Daoy (cell line): Measurements from ENCODE around the gene PPP1R8. TPM values are rescaled to one million over a fixed set of nuclear protein-coding genes. Genes with fewer than 3 reads are reported as not detected.

ENCODE experiments used
- DNase-seq: peaks from one replicate; pipeline ENCODE4 v3.0.0-alpha.2; 2015; ENCODE audit warnings: low read depth
- total RNA-seq: library from RNA; depleted of rRNA; stranded (reverse); fragments of >200 nt; shearing (Covaris generic); gene quantifications from 2 replicates; pipeline ENCODE4 v1.2.3, GENCODE V29; 2014; rRNA removed

The PPP1R8 gene
- total RNA-seq, 1 experiment from 2014 or later: 53.6 TPM

DNA sequence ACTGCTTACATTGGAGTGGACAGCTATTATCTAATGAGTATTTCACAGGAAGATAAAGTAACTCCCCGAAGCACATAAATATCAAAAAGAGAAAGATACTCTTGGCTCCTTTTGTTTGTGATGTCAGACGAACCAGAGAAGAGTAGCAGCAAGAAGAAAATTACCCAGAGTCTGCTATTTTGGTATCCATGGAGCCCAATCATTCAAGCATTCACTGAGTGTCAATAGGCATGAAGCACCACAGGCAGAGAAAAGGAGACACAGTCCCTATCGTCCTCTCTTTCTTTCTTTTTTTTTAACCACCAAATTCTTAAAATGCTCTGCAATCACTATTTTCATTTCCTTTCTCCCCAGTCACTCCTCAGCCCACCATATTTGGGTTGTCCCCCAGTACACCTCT lies 63.9 kb downstream of the PPP1R8 start:
- no peak for DNase-seq

Other genes with a start within 250 kb of the PPP1R8 start
- gene AHDC1, start 226.6 kb upstream of the PPP1R8 start, total RNA-seq: 3.8 and 4.7 TPM in 2 replicates
- not detected in 2 replicates for gene FGR, start 195.6 kb upstream of the PPP1R8 start, total RNA-seq
- gene IFI6, start 158.6 kb upstream of the PPP1R8 start, total RNA-seq: 12.7 and 20.3 TPM in 2 replicates
- 7.9 and 8.9 TPM in 2 replicates for gene FAM76A, start 104.8 kb upstream of the PPP1R8 start, total RNA-seq
- 36.8 and 38.7 TPM in 2 replicates for gene STX12, start 57.6 kb upstream of the PPP1R8 start, total RNA-seq
- gene THEMIS2, start 41.8 kb downstream of the PPP1R8 start, total RNA-seq: 1.8 and 4.3 TPM in 2 replicates
- gene RPA2, start 83.8 kb downstream of the PPP1R8 start, total RNA-seq: 130 and 131 TPM in 2 replicates
- gene SMPDL3B, start 104.2 kb downstream of the PPP1R8 start, total RNA-seq: 0.86 TPM in 1 of 2 replicates, not detected in the other
- 1.7 and 2.2 TPM in 2 replicates for gene XKR8, start 129.2 kb downstream of the PPP1R8 start, total RNA-seq